ENCODE measurements around the gene GSTA2.
A peak's percentile ranks its signal among the peaks of the same experiment; 100 is the strongest.
"Not testable (repeated sequence)": the region's sequence is repeated elsewhere in the genome, so short reads cannot be mapped to it uniquely, and the experiment has no call there.

GSTA2 gene

DNA sequence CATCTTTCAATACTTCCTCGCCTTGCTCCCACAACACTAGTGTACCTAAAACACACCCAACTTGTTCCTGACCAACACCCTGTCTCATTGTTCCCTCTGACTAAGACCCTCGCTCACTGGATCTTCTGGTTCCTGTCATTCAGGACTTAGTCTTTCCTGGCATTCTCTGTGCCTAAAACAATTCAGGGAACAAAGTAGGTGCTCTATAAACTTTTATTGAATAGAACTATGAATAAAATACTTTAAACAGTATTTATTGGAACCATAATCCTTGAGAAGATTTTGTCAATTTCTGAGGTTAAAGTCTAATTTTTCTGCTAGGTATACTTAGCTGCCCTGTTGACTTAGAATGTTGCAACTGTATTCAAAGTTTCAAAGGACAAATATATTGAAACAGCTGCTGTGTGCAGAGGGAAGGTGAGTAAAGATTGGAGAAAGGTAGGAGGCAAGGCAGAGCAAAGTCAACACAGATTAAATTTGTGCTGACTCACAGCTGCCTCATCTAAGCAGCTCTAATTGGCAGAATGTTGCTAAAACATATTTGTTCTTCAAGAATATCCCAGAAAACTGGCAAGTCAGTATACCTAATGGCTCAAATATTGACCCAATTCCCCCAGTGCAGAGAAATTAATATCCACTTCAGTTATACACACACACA lies 37.6 kb downstream of the GSTA2 start:
- DNase-seq (ENCODE audit: low read depth) = no peak

DNA sequence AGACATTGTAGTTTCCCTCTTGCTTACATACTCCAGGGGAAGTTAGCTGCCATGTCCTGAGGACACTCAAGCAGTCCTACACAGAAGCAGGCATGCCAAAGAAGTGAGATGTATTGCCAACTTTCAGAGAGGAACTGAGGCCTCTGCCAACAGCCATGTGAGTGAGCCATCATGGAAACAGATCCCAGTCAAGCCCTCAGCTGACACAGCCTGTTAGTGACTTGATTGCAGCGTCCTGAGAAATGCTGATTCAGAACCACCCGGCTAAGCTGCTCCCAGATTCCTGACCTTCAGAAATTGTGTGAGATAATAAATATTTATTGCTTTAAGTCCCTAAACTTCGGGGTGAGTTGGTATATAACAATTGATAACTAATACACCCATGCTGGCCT lies 38.1 kb downstream of the GSTA2 start:
- DNase-seq (ENCODE audit: low read depth) = no peak

- peak; percentile 12 for DNase-seq (ENCODE audit: low read depth)
Measured at GRCh38 chr6:52724406-52725121, 38.7 kb downstream of the GSTA2 start.

GRCh38 chr6:52724042-52724405 lies 39.3 kb downstream of the GSTA2 start:
- no peak for DNase-seq (ENCODE audit: low read depth)

DNA sequence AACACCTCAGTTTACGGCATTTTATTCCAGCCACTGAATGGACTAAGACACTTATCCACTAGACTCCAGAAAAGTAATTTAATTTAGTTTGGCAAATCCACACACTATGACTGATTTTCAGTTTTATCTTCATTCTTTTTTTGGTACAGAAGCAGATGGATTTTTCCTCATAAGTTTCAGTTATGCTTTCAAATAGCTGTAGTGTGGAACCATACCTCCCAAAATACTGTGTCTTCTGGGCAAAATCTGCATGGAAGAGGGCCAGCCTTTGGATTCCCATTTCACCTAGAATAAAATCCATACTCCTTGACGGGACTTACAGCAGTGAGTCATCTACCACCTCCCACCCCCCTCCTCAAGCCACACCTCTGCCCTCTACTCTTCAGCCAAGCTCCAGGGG lies 43.0 kb downstream of the GSTA2 start:
- no peak for DNase-seq (ENCODE audit: low read depth)

DNA sequence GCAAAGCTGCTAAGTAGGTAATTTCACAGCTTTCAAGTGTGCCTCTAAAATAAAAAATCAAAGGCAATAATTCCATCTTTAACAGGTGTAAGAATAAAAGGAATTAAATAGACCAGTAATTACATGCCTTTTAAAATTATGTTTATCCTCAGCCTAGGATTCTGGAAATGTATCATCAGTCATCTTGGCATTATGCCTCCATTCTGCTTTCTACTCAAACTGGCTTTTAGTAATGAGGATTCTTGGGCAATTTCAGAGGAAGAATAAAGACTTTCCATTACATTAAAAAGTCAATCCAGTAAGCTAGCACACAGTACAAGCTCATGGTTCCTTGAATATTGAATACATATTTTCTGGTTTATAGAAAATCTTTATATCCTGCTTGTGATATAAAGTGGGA lies 44.7 kb downstream of the GSTA2 start:
- DNase-seq (ENCODE audit: low read depth) = no peak

GRCh38 chr6:52714761-52715160 lies 48.5 kb downstream of the GSTA2 start:
- not testable (repeated sequence) for DNase-seq (ENCODE audit: low read depth)

GRCh38 chr6:52712136-52712535 lies 51.1 kb downstream of the GSTA2 start:
- DNase-seq (ENCODE audit: low read depth) = no peak

DNA sequence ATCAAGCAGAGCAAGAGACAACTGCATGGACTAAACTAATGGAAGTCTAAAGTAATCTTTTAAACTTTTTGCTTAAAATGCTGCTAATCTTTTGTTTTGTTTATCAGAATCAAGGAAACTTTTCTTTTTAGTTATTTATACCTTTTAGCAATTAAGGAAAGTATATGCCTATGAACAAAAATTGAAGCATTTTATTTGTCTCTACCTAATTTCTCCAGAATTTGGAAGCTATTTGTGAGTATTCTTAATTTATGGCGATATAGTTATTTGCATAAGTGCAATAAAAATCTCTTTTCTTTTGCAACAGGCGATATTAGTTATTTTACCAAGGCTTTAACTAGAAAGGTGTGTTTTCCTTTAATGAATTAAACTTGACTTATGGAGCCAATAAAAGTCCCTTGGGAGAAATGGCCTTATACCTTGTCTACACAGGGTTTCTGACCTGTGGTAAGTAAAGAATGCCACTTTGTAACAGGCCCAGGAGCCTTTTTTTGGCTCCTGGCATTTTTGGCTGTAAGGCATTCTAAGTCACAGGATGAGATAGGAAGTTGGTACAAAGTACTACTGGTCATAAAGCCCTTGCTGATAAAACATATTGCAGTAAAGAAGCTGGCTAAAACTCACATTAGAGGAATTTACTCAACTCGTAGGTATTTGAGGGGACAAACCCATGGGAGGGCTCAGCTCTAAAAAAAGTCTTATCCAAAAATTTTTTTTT lies 55.2 kb downstream of the GSTA2 start:
- no peak for DNase-seq (ENCODE audit: low read depth)

DNA sequence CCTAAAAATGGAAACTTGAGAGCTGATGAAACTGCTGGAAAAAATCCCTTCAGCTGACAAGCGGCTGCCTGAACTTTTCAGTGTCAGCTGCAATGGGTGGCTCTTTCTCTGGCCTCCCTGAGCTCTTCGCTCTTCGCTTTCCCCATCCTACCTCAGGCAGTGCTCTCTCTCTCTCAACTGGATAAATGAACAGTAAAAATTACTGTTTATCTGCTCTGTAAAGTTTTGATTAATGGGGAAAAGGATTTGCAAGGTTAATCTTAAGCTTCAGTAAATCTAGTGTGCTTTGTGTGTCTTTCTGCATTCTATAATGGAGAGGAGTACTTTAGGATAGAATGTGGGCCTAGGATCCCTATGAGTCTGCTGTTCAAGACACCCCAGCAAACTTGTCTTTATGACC lies 57.3 kb downstream of the GSTA2 start:
- DNase-seq (ENCODE audit: low read depth) = no peak

DNA sequence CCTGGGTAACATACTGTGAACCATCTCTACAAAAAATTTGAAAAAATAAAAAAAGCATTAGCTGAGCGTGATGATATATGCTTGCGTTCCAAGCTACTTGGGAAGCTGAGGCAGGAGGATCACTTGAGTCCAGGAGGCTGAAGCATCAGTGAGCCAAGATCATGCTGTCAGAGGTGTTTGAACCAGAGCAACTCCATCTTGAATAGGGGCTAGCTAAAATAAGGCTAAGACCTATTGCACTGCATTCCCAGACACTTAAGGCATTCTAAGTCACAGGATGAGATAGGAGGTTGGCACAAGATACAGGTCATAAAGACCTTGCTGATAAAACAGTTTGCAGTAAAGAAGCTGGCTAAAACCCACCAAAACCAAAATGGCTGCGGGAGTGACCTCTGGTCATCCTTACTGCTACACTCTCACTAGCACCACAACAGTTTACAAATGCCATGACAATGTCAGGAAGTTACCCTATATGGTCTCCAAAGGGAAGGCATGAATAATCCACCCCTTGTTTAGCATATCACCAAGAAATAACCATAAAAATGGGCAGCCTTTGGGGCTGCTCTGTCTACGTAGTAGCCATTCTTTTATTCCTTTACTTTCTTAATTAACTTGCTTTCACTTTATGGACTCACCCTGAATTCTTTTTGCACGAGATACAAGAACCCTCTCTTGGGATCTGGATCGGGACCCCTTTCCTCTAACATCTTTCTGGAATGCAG lies 58.3 kb downstream of the GSTA2 start:
- DNase-seq (ENCODE audit: low read depth) = not testable (repeated sequence)

DNA sequence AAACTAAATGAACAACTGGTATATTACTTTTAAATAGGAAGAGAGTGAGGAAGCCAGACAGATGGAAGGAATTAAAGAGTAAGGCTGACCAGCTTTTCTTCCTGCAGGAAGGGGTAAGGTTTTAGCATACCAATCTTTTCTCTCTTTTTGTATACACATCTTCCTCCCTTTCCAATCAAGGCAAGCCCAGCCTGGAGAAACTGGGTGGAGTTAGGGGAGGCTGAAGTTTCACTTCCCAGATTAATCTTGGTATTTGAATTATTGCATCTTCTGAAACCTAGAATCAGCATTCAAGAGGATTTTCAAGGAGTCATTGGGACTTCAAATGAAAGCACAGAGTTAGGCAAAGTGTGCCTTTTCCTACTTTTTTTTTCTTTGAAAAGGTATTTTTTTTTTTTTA lies 59.2 kb downstream of the GSTA2 start:
- no peak for DNase-seq (ENCODE audit: low read depth)

Measured in stimulated activated CD8-positive, alpha-beta memory T cell treated with anti-CD3 and anti-CD28 coated beads, Interleukin-15, amount 100 ng/mL, for 24 hours (primary cell).